GM23338 (cell line): ENCODE results near the gene CPXM1.

Experiments used
- CREB1 ChIP-seq: fragments of 250-450 bp; sonication (Bioruptor Pico); IDR thresholded peaks from 2 replicates; pipeline ENCODE4 v1.5.0; 2020; ENCODE audit warnings: low read depth, mild to moderate bottlenecking, moderate library complexity
- EZH2 ChIP-seq: fragments of 200-600 bp; sonication (generic); IDR thresholded peaks from one replicate; pipeline ENCODE4 v1.8.0; 2017; ENCODE audit warnings: antibody characterized with exemption, mild to moderate bottlenecking, low read depth; ENCODE audit not compliant: unreplicated experiment
- EZH2phosphoT487 ChIP-seq: fragments of 200-600 bp; sonication (generic); IDR thresholded peaks from one replicate; pipeline ENCODE4 v1.8.1; 2018; ENCODE audit warnings: antibody characterized with exemption; ENCODE audit not compliant: unreplicated experiment
- JUNB ChIP-seq: IDR thresholded peaks from one replicate; pipeline ENCODE4 v1.6.1; 2016; ENCODE audit warnings: antibody characterized with exemption; ENCODE audit not compliant: unreplicated experiment
- NANOG ChIP-seq: IDR thresholded peaks from 2 replicates; pipeline ENCODE4 v1.6.1; 2016; ENCODE audit warnings: antibody characterized with exemption, borderline replicate concordance
- POLR2AphosphoS5 ChIP-seq: IDR thresholded peaks from 2 replicates; pipeline ENCODE4 v1.6.1; 2016; ENCODE audit warnings: antibody characterized with exemption, low read depth
- ZNF114 ChIP-seq: fragments of 250-450 bp; sonication (Bioruptor Pico); IDR thresholded peaks from 2 replicates; pipeline ENCODE4 v1.5.0; 2020; ENCODE audit warnings: mild to moderate bottlenecking, moderate library complexity
- ZNF331 ChIP-seq: fragments of 250-450 bp; sonication (Bioruptor Pico); IDR thresholded peaks from 2 replicates; pipeline ENCODE4 v1.5.0; 2020; ENCODE audit warnings: low read depth, mild to moderate bottlenecking, moderate library complexity
- TF ChIP-seq, protein P1 (sequence below), 2 experiments: fragments of 200-600 bp in 1 of 2; sonication (generic) in 1 of 2; conservative IDR thresholded peaks; 2 replicates each; pipeline versions ENCODE4 v1.5.1 to v1.6.1; 2016 to 2017; ENCODE audit warnings: antibody characterized with exemption in 2 of 2, low read depth in 2 of 2, mild to moderate bottlenecking in 2 of 2, moderate library complexity in 1 of 2
- TF ChIP-seq, protein P2 (sequence below): IDR thresholded peaks from one replicate; pipeline ENCODE4 v1.6.1; 2018; ENCODE audit warnings: antibody characterized with exemption; ENCODE audit not compliant: unreplicated experiment
- TF ChIP-seq, protein P3 (sequence below): IDR thresholded peaks from 2 replicates; pipeline ENCODE4 v1.6.1; 2016; ENCODE audit warnings: antibody characterized with exemption
- TF ChIP-seq, protein P4 (sequence below): fragments of 250-450 bp; sonication (Bioruptor Pico); IDR thresholded peaks from 2 replicates; pipeline ENCODE4 v1.5.0; 2020; ENCODE audit warnings: mild to moderate bottlenecking, moderate library complexity

DNA sequence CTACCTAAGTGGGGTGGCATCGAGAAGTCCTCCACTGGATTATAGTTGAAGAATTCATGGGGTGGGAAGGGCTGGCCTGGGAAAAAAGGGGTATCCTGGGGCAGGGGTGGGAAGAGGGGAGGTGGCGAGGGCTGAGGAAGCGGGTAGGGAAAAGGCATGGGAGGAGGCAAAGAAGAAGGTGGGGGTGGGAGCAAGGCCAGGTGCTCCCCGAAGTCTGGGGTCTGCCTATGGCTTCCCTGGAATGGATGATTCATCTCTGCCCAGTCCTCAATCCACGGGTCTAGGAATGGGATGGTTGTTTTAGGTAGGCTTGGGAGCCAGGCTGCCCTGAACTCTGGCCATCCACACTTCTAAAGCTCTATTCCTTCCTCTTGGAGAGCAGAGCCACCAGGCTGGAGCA is 35.6 kb upstream of the CPXM1 start:
- TF ChIP-seq, protein P1, sequence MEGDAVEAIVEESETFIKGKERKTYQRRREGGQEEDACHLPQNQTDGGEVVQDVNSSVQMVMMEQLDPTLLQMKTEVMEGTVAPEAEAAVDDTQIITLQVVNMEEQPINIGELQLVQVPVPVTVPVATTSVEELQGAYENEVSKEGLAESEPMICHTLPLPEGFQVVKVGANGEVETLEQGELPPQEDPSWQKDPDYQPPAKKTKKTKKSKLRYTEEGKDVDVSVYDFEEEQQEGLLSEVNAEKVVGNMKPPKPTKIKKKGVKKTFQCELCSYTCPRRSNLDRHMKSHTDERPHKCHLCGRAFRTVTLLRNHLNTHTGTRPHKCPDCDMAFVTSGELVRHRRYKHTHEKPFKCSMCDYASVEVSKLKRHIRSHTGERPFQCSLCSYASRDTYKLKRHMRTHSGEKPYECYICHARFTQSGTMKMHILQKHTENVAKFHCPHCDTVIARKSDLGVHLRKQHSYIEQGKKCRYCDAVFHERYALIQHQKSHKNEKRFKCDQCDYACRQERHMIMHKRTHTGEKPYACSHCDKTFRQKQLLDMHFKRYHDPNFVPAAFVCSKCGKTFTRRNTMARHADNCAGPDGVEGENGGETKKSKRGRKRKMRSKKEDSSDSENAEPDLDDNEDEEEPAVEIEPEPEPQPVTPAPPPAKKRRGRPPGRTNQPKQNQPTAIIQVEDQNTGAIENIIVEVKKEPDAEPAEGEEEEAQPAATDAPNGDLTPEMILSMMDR (conservative IDR thresholded peaks at IDR 0.05; ENCODE audit: low read depth in 2 of 2): no peak
- no peak for TF ChIP-seq POLR2AphosphoS5
- TF ChIP-seq EZH2: no peak
- TF ChIP-seq, protein P2, sequence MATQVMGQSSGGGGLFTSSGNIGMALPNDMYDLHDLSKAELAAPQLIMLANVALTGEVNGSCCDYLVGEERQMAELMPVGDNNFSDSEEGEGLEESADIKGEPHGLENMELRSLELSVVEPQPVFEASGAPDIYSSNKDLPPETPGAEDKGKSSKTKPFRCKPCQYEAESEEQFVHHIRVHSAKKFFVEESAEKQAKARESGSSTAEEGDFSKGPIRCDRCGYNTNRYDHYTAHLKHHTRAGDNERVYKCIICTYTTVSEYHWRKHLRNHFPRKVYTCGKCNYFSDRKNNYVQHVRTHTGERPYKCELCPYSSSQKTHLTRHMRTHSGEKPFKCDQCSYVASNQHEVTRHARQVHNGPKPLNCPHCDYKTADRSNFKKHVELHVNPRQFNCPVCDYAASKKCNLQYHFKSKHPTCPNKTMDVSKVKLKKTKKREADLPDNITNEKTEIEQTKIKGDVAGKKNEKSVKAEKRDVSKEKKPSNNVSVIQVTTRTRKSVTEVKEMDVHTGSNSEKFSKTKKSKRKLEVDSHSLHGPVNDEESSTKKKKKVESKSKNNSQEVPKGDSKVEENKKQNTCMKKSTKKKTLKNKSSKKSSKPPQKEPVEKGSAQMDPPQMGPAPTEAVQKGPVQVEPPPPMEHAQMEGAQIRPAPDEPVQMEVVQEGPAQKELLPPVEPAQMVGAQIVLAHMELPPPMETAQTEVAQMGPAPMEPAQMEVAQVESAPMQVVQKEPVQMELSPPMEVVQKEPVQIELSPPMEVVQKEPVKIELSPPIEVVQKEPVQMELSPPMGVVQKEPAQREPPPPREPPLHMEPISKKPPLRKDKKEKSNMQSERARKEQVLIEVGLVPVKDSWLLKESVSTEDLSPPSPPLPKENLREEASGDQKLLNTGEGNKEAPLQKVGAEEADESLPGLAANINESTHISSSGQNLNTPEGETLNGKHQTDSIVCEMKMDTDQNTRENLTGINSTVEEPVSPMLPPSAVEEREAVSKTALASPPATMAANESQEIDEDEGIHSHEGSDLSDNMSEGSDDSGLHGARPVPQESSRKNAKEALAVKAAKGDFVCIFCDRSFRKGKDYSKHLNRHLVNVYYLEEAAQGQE: no peak
- TF ChIP-seq EZH2phosphoT487: no peak
- TF ChIP-seq, protein P3, sequence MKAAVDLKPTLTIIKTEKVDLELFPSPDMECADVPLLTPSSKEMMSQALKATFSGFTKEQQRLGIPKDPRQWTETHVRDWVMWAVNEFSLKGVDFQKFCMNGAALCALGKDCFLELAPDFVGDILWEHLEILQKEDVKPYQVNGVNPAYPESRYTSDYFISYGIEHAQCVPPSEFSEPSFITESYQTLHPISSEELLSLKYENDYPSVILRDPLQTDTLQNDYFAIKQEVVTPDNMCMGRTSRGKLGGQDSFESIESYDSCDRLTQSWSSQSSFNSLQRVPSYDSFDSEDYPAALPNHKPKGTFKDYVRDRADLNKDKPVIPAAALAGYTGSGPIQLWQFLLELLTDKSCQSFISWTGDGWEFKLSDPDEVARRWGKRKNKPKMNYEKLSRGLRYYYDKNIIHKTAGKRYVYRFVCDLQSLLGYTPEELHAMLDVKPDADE: no peak
- no peak for TF ChIP-seq CREB1 (CRISPR knock-in tag)
- TF ChIP-seq JUNB: no peak
- no peak for TF ChIP-seq NANOG
- TF ChIP-seq ZNF114 (CRISPR knock-in tag): no peak
- TF ChIP-seq, protein P4, sequence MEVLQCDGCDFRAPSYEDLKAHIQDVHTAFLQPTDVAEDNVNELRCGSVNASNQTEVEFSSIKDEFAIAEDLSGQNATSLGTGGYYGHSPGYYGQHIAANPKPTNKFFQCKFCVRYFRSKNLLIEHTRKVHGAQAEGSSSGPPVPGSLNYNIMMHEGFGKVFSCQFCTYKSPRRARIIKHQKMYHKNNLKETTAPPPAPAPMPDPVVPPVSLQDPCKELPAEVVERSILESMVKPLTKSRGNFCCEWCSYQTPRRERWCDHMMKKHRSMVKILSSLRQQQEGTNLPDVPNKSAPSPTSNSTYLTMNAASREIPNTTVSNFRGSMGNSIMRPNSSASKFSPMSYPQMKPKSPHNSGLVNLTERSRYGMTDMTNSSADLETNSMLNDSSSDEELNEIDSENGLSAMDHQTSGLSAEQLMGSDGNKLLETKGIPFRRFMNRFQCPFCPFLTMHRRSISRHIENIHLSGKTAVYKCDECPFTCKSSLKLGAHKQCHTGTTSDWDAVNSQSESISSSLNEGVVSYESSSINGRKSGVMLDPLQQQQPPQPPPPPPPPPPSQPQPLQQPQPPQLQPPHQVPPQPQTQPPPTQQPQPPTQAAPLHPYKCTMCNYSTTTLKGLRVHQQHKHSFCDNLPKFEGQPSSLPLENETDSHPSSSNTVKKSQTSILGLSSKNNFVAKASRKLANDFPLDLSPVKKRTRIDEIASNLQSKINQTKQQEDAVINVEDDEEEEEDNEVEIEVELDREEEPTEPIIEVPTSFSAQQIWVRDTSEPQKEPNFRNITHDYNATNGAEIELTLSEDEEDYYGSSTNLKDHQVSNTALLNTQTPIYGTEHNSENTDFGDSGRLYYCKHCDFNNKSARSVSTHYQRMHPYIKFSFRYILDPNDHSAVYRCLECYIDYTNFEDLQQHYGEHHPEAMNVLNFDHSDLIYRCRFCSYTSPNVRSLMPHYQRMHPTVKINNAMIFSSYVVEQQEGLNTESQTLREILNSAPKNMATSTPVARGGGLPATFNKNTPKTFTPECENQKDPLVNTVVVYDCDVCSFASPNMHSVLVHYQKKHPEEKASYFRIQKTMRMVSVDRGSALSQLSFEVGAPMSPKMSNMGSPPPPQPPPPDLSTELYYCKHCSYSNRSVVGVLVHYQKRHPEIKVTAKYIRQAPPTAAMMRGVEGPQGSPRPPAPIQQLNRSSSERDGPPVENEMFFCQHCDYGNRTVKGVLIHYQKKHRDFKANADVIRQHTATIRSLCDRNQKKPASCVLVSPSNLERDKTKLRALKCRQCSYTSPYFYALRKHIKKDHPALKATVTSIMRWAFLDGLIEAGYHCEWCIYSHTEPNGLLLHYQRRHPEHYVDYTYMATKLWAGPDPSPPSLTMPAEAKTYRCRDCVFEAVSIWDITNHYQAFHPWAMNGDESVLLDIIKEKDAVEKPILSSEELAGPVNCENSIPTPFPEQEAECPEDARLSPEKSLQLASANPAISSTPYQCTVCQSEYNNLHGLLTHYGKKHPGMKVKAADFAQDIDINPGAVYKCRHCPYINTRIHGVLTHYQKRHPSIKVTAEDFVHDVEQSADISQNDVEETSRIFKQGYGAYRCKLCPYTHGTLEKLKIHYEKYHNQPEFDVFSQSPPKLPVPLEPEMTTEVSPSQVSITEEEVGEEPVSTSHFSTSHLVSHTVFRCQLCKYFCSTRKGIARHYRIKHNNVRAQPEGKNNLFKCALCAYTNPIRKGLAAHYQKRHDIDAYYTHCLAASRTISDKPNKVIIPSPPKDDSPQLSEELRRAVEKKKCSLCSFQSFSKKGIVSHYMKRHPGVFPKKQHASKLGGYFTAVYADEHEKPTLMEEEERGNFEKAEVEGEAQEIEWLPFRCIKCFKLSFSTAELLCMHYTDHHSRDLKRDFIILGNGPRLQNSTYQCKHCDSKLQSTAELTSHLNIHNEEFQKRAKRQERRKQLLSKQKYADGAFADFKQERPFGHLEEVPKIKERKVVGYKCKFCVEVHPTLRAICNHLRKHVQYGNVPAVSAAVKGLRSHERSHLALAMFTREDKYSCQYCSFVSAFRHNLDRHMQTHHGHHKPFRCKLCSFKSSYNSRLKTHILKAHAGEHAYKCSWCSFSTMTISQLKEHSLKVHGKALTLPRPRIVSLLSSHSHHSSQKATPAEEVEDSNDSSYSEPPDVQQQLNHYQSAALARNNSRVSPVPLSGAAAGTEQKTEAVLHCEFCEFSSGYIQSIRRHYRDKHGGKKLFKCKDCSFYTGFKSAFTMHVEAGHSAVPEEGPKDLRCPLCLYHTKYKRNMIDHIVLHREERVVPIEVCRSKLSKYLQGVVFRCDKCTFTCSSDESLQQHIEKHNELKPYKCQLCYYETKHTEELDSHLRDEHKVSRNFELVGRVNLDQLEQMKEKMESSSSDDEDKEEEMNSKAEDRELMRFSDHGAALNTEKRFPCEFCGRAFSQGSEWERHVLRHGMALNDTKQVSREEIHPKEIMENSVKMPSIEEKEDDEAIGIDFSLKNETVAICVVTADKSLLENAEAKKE (CRISPR knock-in tag): no peak
- TF ChIP-seq ZNF331: no peak
